IPS-15b (cell line): ENCODE measurements around the gene GRM6.

Experiments
- H3K27me3 ChIP-seq: one replicate; pipeline ENCODE4 v1.6.1; 2013; ENCODE audit warnings: low read length; ENCODE audit not compliant: control insufficient read depth, insufficient read depth
- H3K36me3 ChIP-seq: one replicate; pipeline ENCODE4 v1.6.1; 2013; ENCODE audit warnings: low read length; ENCODE audit not compliant: control insufficient read depth, insufficient read depth
- H3K4me1 ChIP-seq: one replicate; pipeline ENCODE4 v1.6.1; 2013; ENCODE audit warnings: mild to moderate bottlenecking, low read length; ENCODE audit not compliant: control insufficient read depth, insufficient read depth
- H3K4me3 ChIP-seq: one replicate; pipeline ENCODE4 v1.5.1; 2013; ENCODE audit warnings: low read depth, low read length
- H3K9ac ChIP-seq: one replicate; pipeline ENCODE4 v1.6.1; 2013; ENCODE audit warnings: low read depth, mild to moderate bottlenecking, low read length
- H3K9me3 ChIP-seq: one replicate; pipeline ENCODE4 v1.6.1; 2013; ENCODE audit warnings: mild to moderate bottlenecking, low read length; ENCODE audit not compliant: control insufficient read depth, insufficient read depth

Gene GRM6

DNA sequence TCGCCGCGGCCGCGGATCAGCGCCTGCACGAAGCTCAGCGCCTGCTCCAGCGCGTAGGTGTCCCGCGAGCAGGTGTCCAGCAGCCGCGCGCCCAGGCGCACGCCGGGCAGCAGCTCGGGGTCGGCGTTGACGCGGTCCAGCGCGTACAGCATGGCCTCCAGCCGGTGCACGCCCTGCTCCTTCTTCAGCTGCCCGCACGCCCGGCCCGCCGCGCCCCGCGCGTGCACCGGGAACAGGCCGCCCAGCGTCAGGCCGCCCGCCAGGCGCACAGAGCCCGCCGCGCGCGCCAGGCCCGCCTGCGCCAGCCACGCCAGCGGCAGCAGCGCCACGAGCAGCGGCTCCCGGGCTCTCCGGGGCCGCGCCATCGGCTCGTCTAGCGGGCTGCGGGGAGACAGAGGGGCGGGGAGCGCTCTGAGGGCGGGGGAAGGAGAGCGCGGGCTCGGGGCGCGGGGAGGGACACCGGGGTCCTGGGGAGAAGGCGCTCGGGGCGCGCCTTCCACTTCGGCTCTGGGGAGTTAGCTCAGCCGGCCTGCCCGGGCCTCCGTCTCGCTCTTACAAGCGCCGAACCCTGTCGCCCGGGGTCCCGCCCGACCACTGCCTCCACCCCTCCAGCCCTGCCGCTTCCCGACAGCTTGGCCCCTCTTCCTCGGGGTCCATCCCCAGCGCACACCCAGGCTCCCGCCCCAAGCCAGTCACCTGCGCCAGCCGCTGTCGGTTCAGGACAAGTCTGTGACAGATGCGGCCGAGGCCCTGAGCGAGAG lies at the start of gene GRM6:
GRM6 (minus strand) TSS at position 741 of the 761 bp plus-strand sequence; CDS start at position 365, 376 bp downstream.
- Histone ChIP-seq H3K9me3 (no peaks in the 10 kb centered on the region), H3K9ac (no peak within 1 kb of the TSS), H3K4me1 (no peaks in the 10 kb centered on the region), H3K36me3 (no peaks in the 10 kb centered on the region), H3K27me3 (peaks cover 33% of the 10 kb centered on the region), H3K4me3 (peak within 1 kb of the TSS; percentile 35)

GRCh38 chr5:179044765-179045164 lies 49.6 kb upstream of the GRM6 start:
- Histone ChIP-seq H3K36me3 (no peaks in the 10 kb centered on the region), H3K9me3 (peaks cover 22% of the 10 kb centered on the region), H3K27me3 (no peaks in the 10 kb centered on the region), H3K9ac (no peak overlapping the region), H3K4me3 (no peak overlapping the region), H3K4me1 (no peaks in the 10 kb centered on the region)

GRCh38 chr5:179033004-179033580 lies 38.0 kb upstream of the GRM6 start:
- H3K9me3 ChIP-seq: peaks cover 27% of the 10 kb centered on the region
- no peaks in the 10 kb centered on the region for H3K4me1 ChIP-seq
- H3K4me3 ChIP-seq: no peak overlapping the region
- H3K9ac ChIP-seq: no peak overlapping the region
- no peaks in the 10 kb centered on the region for H3K27me3 ChIP-seq
- H3K36me3 ChIP-seq: peaks cover 14% of the 10 kb centered on the region

DNA sequence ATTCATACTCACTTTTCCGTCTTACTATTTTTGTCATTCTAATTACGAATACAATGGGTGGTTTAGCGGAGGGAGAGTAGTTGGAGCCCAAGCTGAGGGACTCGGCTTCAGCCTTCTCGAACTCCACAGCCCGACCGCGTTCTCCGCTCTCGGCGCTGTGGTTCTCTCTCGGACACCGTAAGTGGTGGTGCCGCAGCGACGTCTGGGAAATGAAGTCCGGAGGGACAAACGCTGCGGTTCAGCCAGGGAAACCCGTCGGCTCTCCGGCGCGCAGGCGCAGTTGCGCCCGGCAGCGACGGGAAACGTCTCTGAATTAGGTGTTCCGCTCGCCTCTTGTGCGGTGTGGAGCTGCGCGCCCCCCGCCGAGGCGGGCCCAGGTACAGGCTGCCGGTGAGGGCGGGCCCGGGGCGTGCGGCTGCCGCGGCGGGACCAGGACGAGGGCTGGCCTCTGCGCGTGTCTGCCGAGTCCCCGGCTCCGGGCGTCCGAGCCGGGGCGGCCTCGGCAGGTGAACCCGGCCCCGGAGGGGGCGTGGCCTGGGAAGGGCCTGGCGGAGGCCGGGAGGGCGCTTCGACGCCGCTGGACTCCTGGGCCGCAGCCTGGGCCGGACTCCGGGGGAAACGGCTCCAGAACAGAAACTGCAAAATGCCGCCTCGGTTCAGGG lies 28.5 kb upstream of the GRM6 start, which contains the start of gene ZNF879:
ZNF879 (plus strand) TSS at position 277 of the 662 bp plus-strand sequence. CDS start 1,201 bp downstream, outside the sequence.
- peak within 1 kb of the TSS; percentile 66 for H3K4me3 ChIP-seq
- no peaks in the 10 kb centered on the region for H3K27me3 ChIP-seq
- H3K9me3 ChIP-seq: peaks cover 10% of the 10 kb centered on the region
- peak within 1 kb of the TSS; percentile 73 for H3K9ac ChIP-seq
- no peaks in the 10 kb centered on the region for H3K4me1 ChIP-seq
- peaks cover 9% of the 10 kb centered on the region for H3K36me3 ChIP-seq

DNA sequence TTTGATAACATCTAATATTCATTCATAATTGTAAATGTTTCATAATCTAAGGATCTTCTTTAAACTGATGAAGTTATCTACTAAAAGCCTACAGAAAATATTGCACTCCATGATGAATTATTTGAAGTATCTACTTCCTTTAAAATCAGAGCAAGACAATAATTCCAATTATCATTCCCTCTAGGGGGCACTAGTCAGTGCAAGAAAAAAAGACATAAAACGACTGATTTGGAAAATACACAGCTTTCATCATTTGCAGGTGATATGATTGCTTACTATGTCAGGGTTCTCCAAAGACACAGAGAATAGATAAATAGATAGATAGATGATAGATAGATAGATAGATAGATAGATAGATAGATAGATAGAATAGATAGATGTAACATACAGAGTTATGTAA lies 13.5 kb upstream of the GRM6 start:
- Histone ChIP-seq H3K9me3 (no peaks in the 10 kb centered on the region), H3K9ac (no peak overlapping the region), H3K36me3 (no peaks in the 10 kb centered on the region), H3K4me3 (no peak overlapping the region), H3K27me3 (no peaks in the 10 kb centered on the region), H3K4me1 (no peaks in the 10 kb centered on the region)

DNA sequence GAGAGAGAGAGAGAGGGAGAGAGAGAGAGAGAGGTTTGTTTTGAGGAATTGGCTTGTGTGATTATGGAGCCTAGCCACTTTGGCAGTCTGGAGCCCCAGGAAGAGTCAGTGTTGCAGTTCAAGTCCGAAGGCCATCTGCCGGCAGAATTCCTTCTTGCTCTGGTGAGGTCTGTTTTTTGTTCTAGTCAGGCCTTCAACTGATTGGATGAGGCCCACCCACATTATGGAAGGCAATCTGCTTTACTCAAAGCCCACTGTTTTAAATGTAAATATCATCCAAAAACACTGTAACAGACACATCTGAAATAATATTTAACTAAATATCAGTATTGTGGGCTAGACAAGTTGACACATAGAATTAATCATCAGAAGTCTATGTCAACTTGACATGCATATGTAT lies 11.4 kb upstream of the GRM6 start:
- Histone ChIP-seq H3K9ac (no peak overlapping the region), H3K27me3 (no peaks in the 10 kb centered on the region), H3K4me1 (no peaks in the 10 kb centered on the region), H3K4me3 (no peak overlapping the region), H3K36me3 (no peaks in the 10 kb centered on the region), H3K9me3 (no peaks in the 10 kb centered on the region)

GRCh38 chr5:178998441-178998840 lies 3.3 kb upstream of the GRM6 start:
- peaks cover 4% of the 10 kb centered on the region for H3K9me3 ChIP-seq
- H3K36me3 ChIP-seq: no peaks in the 10 kb centered on the region
- H3K9ac ChIP-seq: no peak overlapping the region
- H3K4me1 ChIP-seq: no peaks in the 10 kb centered on the region
- no peak overlapping the region for H3K4me3 ChIP-seq
- H3K27me3 ChIP-seq: peaks cover 26% of the 10 kb centered on the region

- Histone ChIP-seq H3K4me3 (no peak overlapping the region), H3K9ac (no peak overlapping the region)
Observed at GRCh38 chr5:178997191-178997590, 2.1 kb upstream of the GRM6 start.

DNA sequence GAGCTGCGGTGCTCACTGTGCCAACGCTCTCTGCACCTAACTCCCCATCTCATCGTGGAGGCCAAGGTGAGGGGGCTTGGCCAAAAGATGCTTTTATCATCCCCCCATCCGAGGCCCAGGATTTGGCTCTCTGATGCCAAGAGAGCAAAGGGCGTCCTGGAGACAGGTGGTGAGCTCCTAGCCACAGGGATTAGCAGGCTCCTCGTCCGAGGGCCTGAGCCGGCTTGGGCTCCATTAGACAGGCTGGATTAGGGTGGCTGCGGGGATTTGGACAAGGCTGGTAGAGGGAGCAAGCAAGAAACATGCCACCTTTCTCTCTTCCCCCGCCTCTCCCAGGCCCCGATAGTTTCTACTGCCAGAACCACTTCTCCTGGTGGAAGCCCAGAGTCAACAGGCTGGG lies 1.0 kb upstream of the GRM6 start:
- Histone ChIP-seq H3K4me1 (no peaks in the 10 kb centered on the region), H3K36me3 (no peaks in the 10 kb centered on the region), H3K4me3 (no peak overlapping the region), H3K27me3 (peaks cover 33% of the 10 kb centered on the region), H3K9ac (no peak overlapping the region), H3K9me3 (peaks cover 4% of the 10 kb centered on the region)

More at GRCh38 chr5:178997191-178997590, 2.1 kb upstream of the GRM6 start:
- Histone ChIP-seq H3K36me3 (no peaks in the 10 kb centered on the region), H3K9me3 (peaks cover 4% of the 10 kb centered on the region), H3K27me3 (peaks cover 33% of the 10 kb centered on the region), H3K4me1 (no peaks in the 10 kb centered on the region)

DNA sequence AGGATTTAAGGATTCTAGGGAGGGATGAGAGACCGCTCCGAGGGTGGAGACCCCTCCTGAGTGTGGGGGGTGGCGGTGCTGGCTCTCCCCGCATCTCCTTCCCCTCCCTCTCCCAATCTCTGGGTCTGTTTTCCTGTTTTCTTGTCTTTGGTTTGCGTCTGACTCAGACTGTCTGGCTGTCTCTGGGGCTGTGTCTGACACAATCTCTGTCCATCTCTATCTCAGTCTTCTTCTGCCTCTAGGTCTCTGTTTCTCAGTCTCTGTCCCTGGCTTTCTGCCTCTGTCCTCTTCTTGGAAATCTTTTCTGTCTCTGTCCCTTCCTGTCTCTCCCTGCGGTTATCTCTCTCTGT lies 196 bp upstream of the GRM6 start:
- no peaks in the 10 kb centered on the region for H3K4me1 ChIP-seq
- peak overlapping the region; percentile 26 for H3K4me3 ChIP-seq
- H3K27me3 ChIP-seq: peaks cover 33% of the 10 kb centered on the region
- H3K9me3 ChIP-seq: no peaks in the 10 kb centered on the region
- H3K36me3 ChIP-seq: no peaks in the 10 kb centered on the region
- no peak overlapping the region for H3K9ac ChIP-seq

DNA sequence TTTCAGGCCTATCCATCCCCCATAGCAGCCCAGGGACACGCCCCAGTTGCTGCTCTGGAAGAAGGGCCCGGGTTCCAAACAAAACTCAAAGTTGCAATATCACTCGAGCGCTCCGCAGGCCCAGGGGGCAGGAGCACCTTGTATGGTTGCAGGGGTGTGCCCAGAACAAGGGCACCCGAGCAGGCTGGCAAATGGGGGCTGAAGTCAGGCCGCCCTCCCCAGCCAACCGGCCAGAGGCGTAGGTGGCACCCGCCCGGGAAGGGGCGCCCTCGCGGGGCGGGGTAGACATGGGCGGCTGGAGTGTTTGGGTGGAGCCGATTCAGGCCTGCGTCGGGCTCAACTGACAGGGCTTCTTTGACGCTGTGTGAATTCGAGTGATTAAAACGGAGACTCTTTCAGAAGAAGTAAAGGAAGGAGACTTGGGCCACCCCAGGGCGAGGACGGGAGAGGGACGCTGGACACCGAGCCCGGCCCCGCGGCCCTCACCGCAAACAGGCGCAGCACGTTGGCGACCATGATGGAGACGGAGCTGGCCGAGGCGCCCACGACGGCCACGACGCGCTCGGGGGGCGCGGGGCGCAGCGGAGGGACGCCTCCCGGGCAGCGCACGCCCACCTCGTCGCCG lies 1.1 kb downstream of the GRM6 start:
- H3K4me3 ChIP-seq: peak overlapping the region; percentile 35

More for the DNA sequence above, 1.1 kb downstream of the GRM6 start:
- H3K9ac ChIP-seq: no peak overlapping the region
- H3K36me3 ChIP-seq: no peaks in the 10 kb centered on the region
- no peaks in the 10 kb centered on the region for H3K4me1 ChIP-seq
- H3K9me3 ChIP-seq: no peaks in the 10 kb centered on the region
- peaks cover 33% of the 10 kb centered on the region for H3K27me3 ChIP-seq
